ENCODE results near the gene NCAPD3.

The NCAPD3 gene

DNA sequence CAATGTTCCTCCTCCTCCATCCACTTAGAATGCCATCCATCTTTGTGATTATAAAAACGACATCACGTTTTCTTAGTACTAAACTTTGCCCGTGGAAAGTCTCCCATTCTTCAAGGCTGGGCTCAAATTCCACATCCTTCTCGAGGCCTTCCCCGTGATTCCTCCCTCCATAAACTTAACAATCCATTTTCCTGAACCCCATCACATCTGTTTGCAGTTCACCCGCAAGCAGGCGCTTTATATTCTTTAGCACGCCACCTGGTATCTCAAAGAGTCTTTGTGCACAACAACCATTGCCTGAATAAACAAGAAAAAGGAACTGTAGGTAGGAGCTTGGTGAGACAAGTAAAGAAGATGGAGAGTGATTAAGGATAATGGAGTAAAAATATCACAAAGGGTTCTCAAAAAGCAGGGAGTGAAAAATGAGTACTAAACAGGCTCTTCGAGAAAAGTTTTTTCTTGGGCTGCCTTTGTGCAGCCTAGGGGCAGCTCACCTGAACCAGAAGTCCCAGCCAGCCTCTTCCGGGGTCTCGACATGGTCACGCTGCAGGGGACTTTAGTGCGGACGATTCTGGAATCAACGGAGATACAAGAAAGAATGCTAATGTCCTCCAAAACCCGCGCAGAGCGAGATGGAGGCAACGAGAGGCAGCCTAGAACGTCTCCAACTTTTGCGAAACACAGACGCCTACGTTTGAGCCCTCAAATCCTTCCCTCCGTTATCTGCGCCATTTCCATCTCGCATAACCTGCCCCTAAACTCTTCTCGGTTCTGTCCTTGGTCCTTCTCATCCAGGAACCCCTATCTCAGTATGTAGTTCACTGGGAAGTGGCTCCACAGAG is 28.8 kb upstream of the NCAPD3 start:
- peak; percentile 24 for DNase-seq

GRCh38 chr11:134250675-134251074 is 26.9 kb upstream of the NCAPD3 start:
- no peak for DNase-seq

DNA sequence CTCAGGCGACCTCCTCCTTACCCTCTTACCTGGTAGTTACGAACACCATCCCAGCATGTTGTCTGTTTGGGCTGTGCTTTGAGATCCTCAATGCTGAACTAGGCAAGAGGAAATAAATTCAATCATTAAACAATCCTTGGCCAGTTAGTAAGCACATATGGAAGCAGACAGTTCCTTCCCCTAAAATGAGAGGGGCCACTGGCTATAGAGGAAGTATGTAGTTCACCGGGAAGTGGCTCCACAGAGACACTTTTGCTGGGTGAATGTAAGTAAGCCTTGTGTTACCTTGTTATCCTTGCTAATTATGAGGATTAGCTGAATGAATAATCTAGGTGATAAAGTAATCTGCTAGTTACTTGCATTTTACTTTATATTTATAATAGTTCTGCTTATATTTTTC is 26.5 kb upstream of the NCAPD3 start:
- no peak for DNase-seq

DNA sequence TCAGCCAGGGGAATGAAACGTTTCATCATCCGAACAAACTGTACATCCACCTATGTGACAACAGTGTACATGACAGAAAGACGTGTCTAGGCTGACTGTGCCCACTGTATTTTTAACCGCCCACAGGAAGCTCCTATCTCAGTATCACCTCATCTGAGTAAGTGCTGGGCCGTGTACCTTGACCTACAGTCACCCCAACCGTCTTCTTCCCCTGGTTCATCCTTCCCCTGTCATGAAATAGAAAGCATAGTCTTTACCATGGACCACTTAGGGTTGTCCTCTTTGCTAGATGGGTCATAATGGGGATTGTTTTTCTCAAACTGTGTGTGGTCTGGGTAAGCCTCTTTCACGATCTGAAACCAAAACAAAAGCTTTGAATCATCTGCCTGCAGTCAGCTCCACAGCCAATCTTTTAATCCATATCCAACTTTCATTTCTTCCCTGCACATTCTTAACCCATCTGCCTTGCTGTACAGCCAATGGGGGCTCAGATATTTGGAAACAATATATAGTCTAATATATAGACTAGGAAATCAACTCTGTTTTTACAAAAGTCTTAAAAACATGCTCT is 25.2 kb upstream of the NCAPD3 start:
- peak; percentile 34 for DNase-seq

- no peak for DNase-seq
Observed at GRCh38 chr11:134246678-134247077, 22.9 kb upstream of the NCAPD3 start.

GRCh38 chr11:134246100-134246499 is 22.3 kb upstream of the NCAPD3 start:
- DNase-seq: no peak

- DNase-seq: no peak
Observed at GRCh38 chr11:134245434-134245833, 21.7 kb upstream of the NCAPD3 start.

DNA sequence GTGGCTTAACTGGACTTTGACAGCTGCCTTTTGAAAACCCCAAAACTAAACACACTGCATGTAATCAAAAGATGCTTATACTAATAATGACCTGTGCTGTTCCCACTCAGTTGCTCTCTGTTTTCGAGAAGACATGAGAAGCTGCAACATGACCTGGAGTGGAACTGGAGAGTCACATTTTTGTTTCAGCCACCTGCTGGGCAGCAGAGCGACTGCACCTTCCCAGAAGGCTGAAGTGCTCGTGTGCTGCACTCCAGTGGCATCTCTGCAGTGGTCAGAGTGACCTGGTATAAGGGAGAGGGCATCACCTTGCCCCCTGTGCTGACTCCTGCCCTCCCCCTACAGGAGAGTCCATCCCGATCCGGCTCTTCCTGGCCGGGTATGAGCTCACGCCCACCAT is 20.8 kb upstream of the NCAPD3 start:
- no peak for DNase-seq

DNA sequence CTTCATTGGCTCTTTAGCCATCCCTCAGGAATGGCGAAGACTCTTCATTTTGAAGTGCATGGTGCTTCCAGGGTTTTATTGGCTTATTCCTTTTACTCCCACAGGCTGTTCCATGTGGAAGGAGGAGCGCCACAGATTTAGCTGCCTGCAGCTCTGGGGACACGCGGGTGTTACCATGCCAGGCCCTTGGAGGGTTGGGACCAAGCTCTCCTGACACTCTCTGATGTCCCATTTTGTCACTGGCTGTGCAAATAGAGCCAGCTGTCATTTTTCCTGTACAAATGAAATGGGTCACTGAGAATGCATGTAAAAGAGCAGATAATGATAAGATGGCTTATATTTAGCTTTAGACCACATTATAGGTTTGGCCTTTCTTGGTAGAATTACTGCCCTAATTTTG is 20.1 kb upstream of the NCAPD3 start:
- DNase-seq: no peak

DNA sequence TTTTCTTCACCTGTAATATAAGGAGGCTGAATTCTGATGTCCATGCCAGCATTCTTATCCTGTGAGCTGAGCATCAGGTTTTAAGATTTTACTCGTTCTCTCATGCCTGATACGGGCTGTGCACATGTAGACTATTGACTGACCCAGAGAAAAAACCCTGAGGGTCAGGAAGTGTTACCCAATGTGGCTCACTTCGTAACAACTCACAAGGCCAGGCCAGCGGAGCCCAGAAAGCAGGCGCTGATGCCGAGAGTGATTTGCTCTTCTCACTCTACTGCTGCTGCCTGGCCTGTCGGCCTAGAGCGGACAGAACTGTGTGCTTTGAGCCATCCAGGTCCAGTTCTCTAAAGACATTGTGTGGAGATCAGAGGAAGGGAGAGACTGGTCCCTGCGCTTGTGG is 18.6 kb upstream of the NCAPD3 start:
- no peak for DNase-seq

DNA sequence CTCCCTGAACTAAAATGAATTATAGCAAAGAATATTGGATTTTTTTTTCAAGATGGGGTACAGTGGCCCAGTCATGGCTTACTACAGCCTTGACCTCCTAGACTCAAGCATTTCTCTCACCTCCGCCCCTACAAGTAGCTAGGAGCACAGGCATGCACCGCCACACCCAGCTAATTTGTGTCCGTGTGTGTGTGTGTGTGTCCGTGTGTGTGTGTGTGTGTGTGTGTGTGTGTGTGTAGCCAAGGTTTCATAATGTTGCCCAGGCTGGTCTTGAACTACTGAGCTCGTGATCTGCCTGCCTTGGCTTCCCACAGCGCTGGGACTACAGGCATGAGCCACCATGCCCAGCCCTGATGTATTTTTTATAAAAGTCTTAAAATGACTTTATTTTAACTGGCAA is 16.8 kb upstream of the NCAPD3 start:
- DNase-seq: no peak

DNA sequence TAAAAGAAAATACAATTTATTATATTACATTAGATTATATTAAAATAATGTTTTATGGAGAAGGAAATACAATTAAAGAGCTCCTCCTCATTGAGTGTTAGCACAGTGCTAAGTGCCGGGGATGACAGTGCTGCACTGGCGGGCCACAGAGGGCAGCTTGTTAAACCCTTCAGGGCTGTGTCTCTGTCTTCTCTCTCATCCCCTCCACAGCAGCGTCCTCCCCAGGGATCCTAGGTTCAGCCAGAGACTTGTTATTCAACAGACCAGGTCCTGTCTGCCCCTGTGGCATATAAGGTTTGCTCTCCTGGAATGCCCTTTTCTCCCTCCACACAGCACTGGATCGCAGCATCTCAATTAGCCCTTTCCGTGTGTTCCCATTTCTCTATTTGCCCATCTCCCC is 15.2 kb upstream of the NCAPD3 start:
- DNase-seq: no peak

- DNase-seq: no peak
Observed at GRCh38 chr11:134237557-134237922, 13.8 kb upstream of the NCAPD3 start.

DNA sequence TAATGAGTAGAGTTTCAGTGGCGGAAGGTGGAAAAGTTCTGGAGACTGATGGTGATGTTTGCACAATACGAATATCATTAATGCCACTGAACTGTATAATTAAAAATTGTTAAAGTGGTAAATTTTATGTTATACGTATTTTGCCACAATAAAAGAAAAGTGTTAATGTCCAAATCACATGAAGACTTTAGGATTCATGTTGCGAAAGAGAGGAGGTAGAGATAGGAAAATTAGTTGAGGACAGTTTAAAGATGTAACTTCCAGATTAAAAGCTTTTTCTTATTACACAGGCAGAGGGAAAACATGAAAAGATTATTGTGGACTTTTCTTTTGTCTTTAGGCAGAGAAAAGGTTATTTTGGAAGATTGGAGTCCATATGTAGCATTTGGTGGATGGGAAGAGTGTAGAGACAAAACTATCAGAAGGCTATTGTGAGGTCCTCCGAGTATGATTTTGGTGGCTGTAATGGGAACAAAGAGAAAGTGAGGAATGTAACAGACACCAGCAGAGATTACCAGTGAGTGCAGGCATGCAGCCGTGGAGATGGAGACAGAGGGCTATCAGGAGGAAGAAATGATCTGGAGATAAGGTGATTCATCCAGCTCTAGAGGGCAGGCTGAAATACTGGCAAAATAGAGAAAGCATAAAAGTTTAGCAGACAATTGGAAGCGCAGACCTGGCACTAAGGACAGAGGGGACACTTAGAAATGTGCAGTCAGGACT is 13.2 kb upstream of the NCAPD3 start:
- DNase-seq: no peak

DNA sequence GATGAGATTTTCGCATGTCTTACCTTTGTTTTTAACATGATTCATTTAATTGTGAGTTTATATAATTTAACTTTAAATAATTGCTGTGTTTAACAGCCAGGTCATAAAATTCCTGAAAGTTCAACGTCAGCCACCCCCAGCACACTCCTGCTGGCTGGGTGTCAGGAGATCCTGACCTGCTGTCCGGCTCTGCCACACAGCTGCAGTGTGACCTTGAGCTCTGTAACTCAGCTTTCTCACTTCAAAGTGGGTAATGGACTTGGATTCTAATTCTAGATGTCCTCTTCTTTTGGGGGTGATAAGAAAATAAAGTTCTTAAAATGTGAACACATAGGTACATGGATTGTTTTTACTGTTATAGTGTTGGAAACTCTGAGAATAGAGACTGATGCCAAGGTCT is 11.6 kb upstream of the NCAPD3 start:
- no peak for DNase-seq

GRCh38 chr11:134233729-134234179 is 10.0 kb upstream of the NCAPD3 start:
- DNase-seq: no peak

DNA sequence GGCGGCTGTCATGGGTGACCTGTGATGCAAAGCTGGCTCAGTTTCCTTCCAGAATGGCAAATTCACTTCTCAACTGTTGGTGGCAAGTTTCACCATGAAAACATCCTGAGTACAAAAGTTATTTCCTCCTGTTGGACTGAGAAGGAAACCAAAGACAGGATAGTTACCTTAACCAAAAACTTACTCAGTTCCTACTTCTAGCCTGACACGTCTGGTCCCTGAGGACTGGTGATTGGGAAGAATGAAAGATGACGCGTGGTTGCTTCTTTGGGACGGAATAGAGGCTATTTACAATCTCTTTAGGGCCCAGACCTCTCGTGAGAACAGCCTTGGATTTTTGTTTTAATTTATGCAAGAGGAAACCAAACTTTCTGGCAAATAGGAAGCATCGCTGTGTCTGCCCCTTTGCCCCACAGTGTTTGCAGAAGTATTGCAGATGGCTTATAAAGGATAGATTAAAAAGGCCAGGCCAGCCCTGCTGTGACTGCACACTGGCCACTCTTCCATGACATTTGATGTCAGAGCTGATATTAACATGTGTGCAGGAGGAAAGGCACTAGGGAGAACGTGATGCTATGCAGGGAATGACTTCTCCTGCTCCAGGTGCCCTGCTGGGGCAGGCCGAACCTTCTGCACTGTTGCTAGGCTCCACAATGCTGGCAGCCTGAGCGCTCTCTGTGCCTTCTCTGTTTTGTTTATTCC is 8.3 kb upstream of the NCAPD3 start:
- DNase-seq: no peak

- DNase-seq: no peak
Observed at GRCh38 chr11:134230339-134230738, 6.6 kb upstream of the NCAPD3 start.

DNA sequence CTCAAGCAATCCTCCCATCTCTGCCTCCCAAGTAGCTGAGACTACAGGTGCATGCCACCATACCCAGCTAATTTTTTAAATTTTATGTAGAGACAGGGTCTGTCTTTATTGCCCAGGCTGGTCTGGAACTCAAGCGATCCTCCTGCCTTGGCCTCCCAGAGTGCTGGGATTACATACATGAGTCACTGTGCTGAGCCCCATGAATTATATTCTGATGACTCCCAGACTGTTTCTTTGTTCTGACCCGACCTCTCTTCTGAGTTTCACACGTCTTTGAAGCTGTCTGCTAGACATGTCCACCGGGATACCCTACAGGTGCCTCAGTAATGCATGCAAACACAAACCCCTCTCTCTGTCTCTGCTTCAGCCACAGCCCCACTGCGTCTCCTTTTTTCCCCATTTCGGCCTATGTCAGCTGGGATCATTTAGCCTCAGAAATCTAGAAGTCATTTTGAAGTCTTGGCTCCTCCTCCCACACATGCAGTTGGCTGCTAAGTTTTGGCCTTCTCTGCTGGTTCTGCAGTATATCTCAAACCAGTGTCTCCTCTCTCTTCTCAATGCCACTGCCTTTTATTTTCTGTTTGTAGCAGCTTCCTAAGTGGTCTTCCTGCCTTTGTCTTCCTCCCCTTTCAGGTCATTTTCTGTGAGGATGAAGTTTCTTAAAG is 5.5 kb upstream of the NCAPD3 start:
- DNase-seq: no peak

DNA sequence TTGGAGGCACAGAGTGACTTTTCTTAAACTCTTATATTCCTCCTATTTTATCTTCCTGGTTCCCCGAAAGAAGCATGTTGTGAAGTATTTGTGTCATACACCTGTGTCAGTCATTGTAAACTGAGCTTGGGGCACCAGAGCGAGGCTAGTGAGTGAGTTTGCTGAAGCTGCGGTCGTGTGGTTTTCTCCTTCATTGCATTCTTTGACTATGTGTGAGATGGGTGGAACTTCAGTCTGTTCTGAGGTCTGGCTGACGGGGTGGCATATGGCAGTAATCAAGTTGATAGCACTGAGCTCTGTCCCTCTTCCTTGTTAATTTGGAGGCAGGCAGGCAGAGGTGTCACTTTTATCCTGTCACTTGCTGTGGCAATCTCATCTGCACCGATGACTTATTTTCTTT is 4.9 kb upstream of the NCAPD3 start:
- DNase-seq: peak; percentile 44

DNA sequence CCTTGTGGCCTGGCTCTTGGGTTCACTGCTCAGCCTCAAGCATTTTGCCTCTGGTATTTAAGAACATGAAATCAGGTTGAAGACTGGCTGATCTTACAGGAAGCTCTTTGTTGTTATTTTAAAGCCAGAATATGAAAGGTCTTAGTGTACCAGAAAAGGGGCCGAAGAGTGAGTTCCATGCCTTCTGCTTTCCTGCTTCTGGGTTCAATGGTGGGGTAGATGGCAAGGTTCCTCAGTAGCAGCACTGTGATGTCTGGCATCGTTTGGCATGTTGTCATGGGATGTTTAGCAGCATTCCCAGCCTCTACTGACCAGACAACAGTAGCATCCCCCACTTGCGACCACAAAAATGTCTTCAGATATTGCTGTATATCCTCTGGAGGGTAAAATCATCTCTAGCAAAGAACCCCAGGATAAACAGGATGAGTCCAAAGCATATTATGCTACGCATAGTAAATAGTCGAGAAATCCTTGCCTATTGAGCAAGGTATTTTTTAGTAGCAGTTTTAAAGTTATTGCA is 3.1 kb upstream of the NCAPD3 start:
- no peak for DNase-seq

All from activated CD4-positive, alpha-beta T cell treated with anti-CD3 and anti-CD28 coated beads, Interleukin-2, amount 50 U/mL, for 16 hours (primary cell).